ENCODE data around the gene ANGPTL2. TPM values are rescaled to one million over a fixed set of nuclear protein-coding genes. Genes with fewer than 3 reads are reported as not detected.

Gene ANGPTL2
- total RNA-seq, 1 experiment from 2014 or later: 5.1 TPM

DNA sequence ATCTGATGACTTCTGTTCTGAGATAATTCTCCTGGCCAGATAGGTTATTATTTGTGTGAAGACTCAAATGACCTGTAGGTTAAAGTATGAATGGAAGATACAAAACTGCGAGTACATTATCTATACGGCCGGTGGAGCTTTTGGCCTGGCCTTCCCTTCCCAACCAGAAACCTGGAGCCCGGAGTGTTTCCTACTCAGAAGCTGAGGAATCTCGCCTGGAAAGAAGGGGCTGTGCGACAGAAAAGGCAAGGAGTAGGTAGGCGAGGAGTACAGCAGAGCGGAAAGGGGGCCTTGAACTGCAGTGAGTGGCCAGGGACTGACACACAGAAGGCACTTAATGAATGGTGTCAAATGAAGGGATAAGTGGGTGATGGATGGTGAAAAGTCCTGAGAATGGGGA is 34.6 kb downstream of the ANGPTL2 start:
- Histone ChIP-seq H3K27ac (ENCODE audit: insufficient read length, low read depth, low read length) (no peak overlapping the region), H3K14ac (ENCODE audit: insufficient read depth, low read length) (no peak overlapping the region), H3T11ph (ENCODE audit: low read length) (no peak overlapping the region), H2BK15ac (ENCODE audit: low read depth, low read length) (no peak overlapping the region), H2BK5ac (ENCODE audit: insufficient read length, low read length) (no peak overlapping the region), H3K9ac (ENCODE audit: extremely low read depth, insufficient read length, low read length) (no peak overlapping the region), H4K5ac (ENCODE audit: insufficient read length, low read depth, low read length) (no peak overlapping the region), H4K20me1 (ENCODE audit: control insufficient read depth, insufficient read depth, insufficient read length) (no peaks in the 10 kb centered on the region), H2BK20ac (ENCODE audit: low read depth, low read length, poor library complexity, severe bottlenecking) (no peak overlapping the region), H4K8ac (replicated peaks; ENCODE audit: insufficient read length, low read depth, low read length) (no peak overlapping the region), H3K27me3 (ENCODE audit: insufficient read depth, low read length) (no peaks in the 10 kb centered on the region), H2BK120ac (ENCODE audit: low read depth, low read length, poor library complexity, severe bottlenecking) (no peak overlapping the region), H3K9me3 (ENCODE audit: control insufficient read depth, low read depth, low read length) (no peaks in the 10 kb centered on the region), H4K91ac (ENCODE audit: insufficient read length, low read depth, low read length) (no peak overlapping the region), H3K18ac (ENCODE audit: insufficient read length, low read depth, low read length) (no peak overlapping the region), H3K4me1 (ENCODE audit: insufficient read depth, low read length) (no peaks in the 10 kb centered on the region), H3K56ac (ENCODE audit: insufficient read length, low read depth, low read length) (no peak overlapping the region), H3K23ac (ENCODE audit: insufficient read length, low read depth, low read length) (no peak overlapping the region), H2AFZ (ENCODE audit: low read length) (no peak overlapping the region), H2AK5ac (ENCODE audit: insufficient read length, low read length) (no peak overlapping the region), H3K23me2 (ENCODE audit: insufficient read length, low read depth, low read length, poor library complexity, severe bottlenecking) (no peaks in the 10 kb centered on the region), H2BK12ac (ENCODE audit: insufficient read length, low read depth, low read length) (no peak overlapping the region), H3K79me1 (ENCODE audit: insufficient read depth, low read depth, low read length, poor library complexity, severe bottlenecking) (no peaks in the 10 kb centered on the region), H3K4me2 (ENCODE audit: insufficient read depth, insufficient read length, low read length) (no peak overlapping the region), H3K79me2 (ENCODE audit: insufficient read depth, low read length) (no peaks in the 10 kb centered on the region), H3K4ac (ENCODE audit: low read depth, low read length) (no peak overlapping the region)
- H3K36me3 Mint-ChIP-seq (ENCODE audit: insufficient read depth in 1 of 3, low read depth in 3 of 3): no peaks in the 10 kb centered on the region; a peak in 3 of 7 replicates
- H3K4me3 Mint-ChIP-seq: no peak overlapping the region
- DNase-seq: no peak
- TF ChIP-seq CTCF (conservative IDR thresholded peaks at IDR 0.05): no peak
- no peaks in the 10 kb centered on the region for H3K27me3 Mint-ChIP-seq (ENCODE audit: low read depth)
- WGBS (ENCODE audit: extremely low coverage, insufficient read length, low lambda C conversion rate): no CpG with 5 or more reads among the region's 8 CpGs
- H3K4me1 Mint-ChIP-seq: peaks cover 3 to 4% of the 10 kb centered on the region in 2 experiments; a peak in 2 of 4 replicates
- no peaks in the 10 kb centered on the region for H3K9me3 Mint-ChIP-seq
- no peak overlapping the region for H3K27ac Mint-ChIP-seq
